ENCODE measurements around the gene SETD3. TPM values are rescaled to one million over a fixed set of nuclear protein-coding genes. Genes with fewer than 3 reads are reported as not detected.
A peak's percentile ranks its signal among the peaks of the same experiment; 100 is the strongest.

Gene SETD3
- total RNA-seq, 2 donors from 2014 or later = 34.6 to 39.4 TPM

DNA sequence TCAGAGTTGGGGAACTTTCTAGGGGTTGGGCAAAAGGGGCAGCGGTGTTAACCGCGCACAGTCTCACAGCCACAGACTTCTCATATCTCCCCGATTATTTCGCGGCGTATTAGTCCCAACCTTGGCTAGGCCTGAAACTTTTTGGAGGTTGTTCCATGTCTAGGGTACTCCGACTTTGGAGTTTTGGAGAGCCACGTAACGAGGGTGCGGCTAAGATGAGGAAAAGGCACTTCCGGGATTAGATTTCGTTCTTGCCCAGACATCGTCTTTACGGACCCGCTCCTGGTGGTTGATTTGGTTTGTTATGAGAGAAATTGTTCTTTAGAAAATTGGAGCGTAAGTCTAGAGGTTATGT lies 1.1 kb upstream of the SETD3 start:
- no peaks in the 10 kb centered on the region for H3K27me3 ChIP-seq
- DNase-seq (peak in 2 of 4 donors; percentile 13 to 16), ATAC-seq (no peak)
- intact Hi-C loops (cut with DNase I) = no loop called here
- 0 to 1% methylated on average over 17 of the region's 17 CpGs for WGBS, 2 donors
- H3K27ac ChIP-seq = peak overlapping the region; percentile 77 to 96 (median 94)
- peak overlapping the region; percentile 78 to 95 for H3K4me3 ChIP-seq
- H3K36me3 ChIP-seq (replicated peaks in 1 of 2; ENCODE audit: insufficient read depth in 1 of 2, low read depth in 2 of 2) = no peaks in the 10 kb centered on the region
- TF ChIP-seq POLR2A (IDR thresholded peaks at IDR 0.05) = no peak
- TF ChIP-seq, protein P1, sequence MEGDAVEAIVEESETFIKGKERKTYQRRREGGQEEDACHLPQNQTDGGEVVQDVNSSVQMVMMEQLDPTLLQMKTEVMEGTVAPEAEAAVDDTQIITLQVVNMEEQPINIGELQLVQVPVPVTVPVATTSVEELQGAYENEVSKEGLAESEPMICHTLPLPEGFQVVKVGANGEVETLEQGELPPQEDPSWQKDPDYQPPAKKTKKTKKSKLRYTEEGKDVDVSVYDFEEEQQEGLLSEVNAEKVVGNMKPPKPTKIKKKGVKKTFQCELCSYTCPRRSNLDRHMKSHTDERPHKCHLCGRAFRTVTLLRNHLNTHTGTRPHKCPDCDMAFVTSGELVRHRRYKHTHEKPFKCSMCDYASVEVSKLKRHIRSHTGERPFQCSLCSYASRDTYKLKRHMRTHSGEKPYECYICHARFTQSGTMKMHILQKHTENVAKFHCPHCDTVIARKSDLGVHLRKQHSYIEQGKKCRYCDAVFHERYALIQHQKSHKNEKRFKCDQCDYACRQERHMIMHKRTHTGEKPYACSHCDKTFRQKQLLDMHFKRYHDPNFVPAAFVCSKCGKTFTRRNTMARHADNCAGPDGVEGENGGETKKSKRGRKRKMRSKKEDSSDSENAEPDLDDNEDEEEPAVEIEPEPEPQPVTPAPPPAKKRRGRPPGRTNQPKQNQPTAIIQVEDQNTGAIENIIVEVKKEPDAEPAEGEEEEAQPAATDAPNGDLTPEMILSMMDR (IDR thresholded peaks at IDR 0.05) = no peak
- H3K9me3 ChIP-seq = no peaks in the 10 kb centered on the region
- H3K4me1 ChIP-seq = peaks cover 30% of the 10 kb centered on the region

GRCh38 chr14:99480917-99481744 lies 472 bp upstream of the SETD3 start, which contains the start of gene CCNK:
Gene CCNK (plus strand): TSS chr14:99481409. CDS start chr14:99492678, 11,269 bp downstream.
- 0 to 1% methylated on average over 12 to 67 of the region's 82 CpGs for WGBS, 2 donors
- Histone ChIP-seq H3K4me1 (peaks cover 29% of the 10 kb centered on the region), H3K27me3 (no peaks in the 10 kb centered on the region), H3K9me3 (no peaks in the 10 kb centered on the region), H3K27ac (peak within 1 kb of the TSS; percentile 77 to 96 (median 94)), H3K36me3 (replicated peaks in 1 of 2; ENCODE audit: insufficient read depth in 1 of 2, low read depth in 2 of 2) (no peaks in the 10 kb centered on the region), H3K4me3 (peak within 1 kb of the TSS; percentile 78 to 95)
- peak; percentile 100 for DNase-seq
- intact Hi-C loops (cut with DNase I) = no loop called here
- peak; percentile 83 to 96 (median 96) for TF ChIP-seq POLR2A (IDR thresholded peaks at IDR 0.05)
- TF ChIP-seq, protein P1 (IDR thresholded peaks at IDR 0.05) = no peak
- ATAC-seq = peak; percentile 92

GRCh38 chr14:99479160-99479905 lies 1.3 kb downstream of the SETD3 start:
- ATAC-seq = no peak
- Histone ChIP-seq H3K36me3 (replicated peaks in 1 of 2; ENCODE audit: insufficient read depth in 1 of 2, low read depth in 2 of 2) (no peaks in the 10 kb centered on the region), H3K9me3 (no peaks in the 10 kb centered on the region), H3K4me1 (peaks cover 35% of the 10 kb centered on the region), H3K4me3 (peak overlapping the region; percentile 48 to 81), H3K27me3 (no peaks in the 10 kb centered on the region), H3K27ac (peak overlapping the region; percentile 75 to 96 (median 86))
- 2 to 3% methylated on average over 18 of the region's 18 CpGs for WGBS, 2 donors
- DNase-seq = peak in 2 of 4 donors; percentile 22 to 53
- TF ChIP-seq, protein P1 (IDR thresholded peaks at IDR 0.05) = peak in 1 of 7 experiments; percentile 2
- no peak for TF ChIP-seq POLR2A (IDR thresholded peaks at IDR 0.05)
- intact Hi-C loops (cut with DNase I) = no loop called here

DNA sequence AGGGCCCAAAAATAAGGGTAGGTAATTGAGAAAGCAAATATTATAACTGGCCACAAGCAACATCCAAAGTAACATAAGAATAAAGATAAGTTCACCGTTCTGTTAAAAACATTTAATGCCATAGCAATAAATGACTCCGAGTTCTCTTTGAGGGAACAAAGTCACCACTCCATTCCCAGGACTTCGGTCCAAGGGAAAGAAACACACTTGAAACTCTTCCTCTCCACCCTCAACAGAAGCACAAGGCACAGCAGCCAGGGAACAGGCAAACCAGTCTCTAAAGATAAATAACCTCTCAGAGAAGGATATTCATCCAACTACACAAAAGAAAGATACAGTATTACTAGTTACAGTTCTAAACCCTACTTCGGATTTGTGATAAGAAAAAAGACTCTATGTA lies 2.5 kb downstream of the SETD3 start:
- DNase-seq = no peak
- TF ChIP-seq POLR2A (IDR thresholded peaks at IDR 0.05) = no peak
- TF ChIP-seq, protein P1 (IDR thresholded peaks at IDR 0.05) = no peak
- H3K27ac ChIP-seq = no peak overlapping the region
- intact Hi-C loops (cut with DNase I) = no loop called here
- H3K27me3 ChIP-seq = no peaks in the 10 kb centered on the region
- no peak for ATAC-seq
- 39 to 42% methylated on average over 4 of the region's 4 CpGs for whole genome bisulfite sequencing, 2 donors
- H3K4me1 ChIP-seq = peaks cover 32% of the 10 kb centered on the region
- no peaks in the 10 kb centered on the region for H3K36me3 ChIP-seq (replicated peaks in 1 of 2; ENCODE audit: insufficient read depth in 1 of 2, low read depth in 2 of 2)
- H3K9me3 ChIP-seq = no peaks in the 10 kb centered on the region
- no peak overlapping the region for H3K4me3 ChIP-seq
